Measurements from ENCODE around the gene CDT1.

The CDT1 gene

GRCh38 chr16:88803264-88803987 is at the start of gene CDT1:
CDT1 (plus strand) TSS chr16:88803789; CDS start chr16:88803832, 43 bp downstream.
- peak; percentile 80 for DNase-seq

- DNase-seq = no peak
These were observed 49.3 kb upstream of the CDT1 start for GRCh38 chr16:88754109-88754911.

- DNase-seq = no peak
These were observed 48.5 kb upstream of the CDT1 start for GRCh38 chr16:88754912-88755744.

DNA sequence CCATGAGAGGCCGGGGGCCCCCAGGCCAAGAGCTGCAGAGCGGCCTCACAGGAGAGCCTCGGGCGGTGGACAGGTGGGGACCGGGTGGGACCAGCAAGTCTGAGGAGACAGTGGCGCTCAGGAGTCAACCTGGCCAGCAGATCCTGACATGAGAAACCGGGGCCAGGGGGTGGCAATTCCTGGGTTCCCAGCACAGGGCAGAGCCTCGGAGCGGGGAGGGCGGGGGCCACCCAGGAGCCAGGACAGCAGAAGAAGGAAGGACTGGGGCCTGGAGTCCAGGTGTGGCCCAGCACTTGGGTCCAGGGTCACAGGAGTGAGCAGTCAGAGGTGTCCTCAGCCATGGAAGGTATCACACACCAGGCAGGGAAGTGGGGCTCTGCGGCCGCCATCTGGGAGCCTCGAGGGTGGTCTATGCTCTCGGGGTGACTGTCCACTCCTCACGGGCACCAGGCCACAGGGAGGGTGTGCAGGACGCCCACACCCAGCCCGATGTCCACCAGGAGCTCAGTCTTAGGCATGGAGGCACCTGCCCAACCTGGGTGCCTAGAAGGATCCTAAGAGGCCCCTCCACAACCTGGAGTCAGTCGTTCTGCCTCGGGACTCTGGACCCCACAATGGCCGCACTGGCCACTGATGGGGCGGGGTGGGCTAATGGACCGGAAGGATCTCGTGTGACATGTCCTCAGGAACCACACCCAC is 47.7 kb upstream of the CDT1 start:
- no peak for DNase-seq

DNA sequence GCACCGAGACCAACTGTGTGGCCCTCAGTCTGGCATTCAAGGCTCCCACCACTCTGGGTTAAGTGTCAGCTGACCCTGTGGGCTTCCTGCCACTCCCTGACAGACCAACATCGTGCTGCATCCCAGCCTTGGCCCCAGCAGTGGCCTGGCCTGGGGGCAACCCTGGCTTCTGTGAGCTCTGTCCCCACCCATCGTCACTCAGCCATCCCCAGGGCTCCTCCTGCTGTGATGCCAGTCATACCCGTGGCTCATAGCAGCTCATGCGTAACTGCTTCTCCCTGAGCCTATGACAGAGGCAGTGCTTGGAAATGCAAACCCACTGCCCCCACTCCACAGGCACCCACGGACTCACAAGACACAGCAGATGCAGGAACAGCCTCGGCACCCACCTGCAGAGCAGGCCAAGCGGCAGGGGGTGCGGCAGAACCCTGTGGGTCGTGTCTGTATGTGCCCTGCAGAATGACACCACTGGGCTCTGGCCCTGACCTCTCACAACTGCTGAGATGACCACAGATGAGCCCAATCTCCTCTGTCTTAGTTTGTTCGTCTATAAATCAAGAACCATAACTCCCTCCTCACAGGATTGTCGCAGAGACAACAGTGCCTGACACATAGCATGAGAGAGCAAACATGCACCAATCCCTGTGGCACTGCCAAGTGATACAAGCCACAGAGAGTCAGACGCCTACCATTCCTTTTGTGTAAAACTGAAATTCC is 45.2 kb upstream of the CDT1 start:
- DNase-seq = no peak

GRCh38 chr16:88758944-88759244 is 44.7 kb upstream of the CDT1 start:
- no peak for DNase-seq

DNA sequence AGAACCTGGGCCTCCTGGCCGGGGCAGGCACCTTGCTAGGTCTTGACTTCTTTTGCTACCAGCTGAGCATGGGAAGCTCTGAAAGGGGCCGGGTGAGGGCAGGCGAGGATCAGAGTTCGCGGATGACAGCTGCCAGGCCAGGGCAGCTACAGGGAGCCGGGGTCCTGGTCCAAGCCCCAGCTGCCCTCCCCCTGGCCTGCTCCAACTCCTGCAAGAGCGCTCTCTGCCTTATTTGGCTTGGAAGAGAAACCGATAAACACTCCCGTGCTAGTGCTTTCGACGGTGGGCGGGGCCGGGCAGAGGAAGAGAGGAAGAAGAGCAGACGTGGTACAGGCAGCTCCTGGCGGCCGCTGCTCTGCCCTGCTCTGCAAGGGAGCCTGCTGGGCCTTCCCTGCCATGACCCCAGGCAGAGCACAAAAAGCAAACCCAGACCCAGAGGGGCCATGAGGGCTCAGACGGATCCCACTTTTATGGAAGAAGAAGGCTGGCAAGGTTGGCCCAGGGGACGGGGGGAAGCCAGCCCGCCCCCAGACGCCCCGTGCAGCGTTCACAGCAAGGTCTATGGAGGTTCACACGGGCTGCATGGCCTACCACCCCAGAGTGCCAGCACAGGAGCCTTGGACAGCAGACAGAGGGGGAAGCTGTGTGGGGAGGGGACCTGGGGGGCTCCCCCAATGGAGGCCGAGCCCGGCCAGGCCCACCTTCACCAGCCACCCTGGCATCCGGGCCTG is 44.2 kb upstream of the CDT1 start:
- no peak for DNase-seq

- DNase-seq = no peak
These were observed 43.6 kb upstream of the CDT1 start for GRCh38 chr16:88759976-88760350.

GRCh38 chr16:88760424-88761142 is 43.0 kb upstream of the CDT1 start:
- no peak for DNase-seq

DNA sequence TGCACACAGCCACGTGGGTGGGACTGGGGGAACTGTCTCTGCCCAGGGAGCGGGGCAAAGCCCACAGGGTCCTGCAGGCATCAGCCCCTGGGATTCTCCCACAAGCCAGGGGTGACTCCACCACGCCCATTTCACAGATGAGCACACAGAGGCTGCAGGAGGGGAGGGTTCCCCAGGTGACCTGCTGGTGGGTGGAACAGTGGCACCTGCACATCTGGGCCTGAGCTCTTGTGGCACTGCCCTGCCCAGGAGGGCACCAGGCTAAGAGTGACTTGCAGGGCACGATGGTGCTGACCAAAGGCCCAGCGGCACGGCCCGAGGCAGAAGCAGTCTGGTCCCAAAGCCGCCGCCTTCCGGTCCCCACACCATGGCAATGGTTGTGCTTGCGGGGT is 42.5 kb upstream of the CDT1 start:
- DNase-seq = no peak

DNA sequence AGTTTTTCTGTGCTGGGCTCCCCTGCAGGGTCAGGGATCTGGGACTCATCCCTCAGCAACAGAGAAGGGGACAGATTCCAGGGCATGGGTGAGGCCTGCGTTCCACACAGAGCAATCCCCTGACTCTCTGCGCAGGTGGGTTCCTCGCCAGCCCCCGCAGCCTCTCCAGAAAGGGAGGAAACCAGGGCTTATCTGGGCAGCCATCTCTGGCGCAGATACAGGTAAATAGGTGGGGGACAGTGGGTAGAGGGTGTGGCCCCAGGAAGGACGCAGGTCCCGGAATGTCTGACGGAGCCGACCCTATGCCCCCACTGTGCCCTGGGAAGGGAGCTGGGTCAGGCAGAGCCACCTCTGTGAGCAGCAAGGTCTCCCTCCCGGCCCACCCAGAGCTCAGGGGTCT is 41.8 kb upstream of the CDT1 start:
- no peak for DNase-seq

- no peak for DNase-seq
These were observed 41.2 kb upstream of the CDT1 start for GRCh38 chr16:88762258-88762870.

- DNase-seq = no peak
These were observed 40.6 kb upstream of the CDT1 start for GRCh38 chr16:88762941-88763340.

DNA sequence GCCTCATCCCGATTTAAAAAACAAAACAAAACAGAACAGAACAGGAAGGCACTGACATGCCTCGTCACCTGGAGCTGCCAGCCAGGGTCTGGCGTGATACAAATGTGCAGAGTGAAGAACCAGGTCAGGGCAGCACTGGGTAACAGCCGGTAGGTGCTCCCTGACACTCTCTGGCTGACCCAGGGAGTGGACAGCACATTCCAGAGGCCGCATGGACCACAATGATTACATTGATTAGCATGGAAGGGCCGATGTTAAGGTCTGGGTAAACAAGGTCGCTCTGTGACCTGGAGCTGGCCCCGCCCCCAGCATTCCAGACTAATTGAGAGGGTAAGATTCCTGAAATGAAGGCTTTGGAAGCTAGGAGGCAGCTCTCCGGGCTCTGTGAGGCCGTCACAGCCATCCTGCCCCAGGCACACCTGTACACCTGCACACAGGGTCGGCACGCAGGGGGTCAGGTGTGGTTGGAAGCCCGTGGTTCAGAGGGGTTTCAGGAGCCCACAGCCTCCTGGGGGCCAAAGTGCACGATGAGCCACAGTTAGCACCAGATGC is 40.0 kb upstream of the CDT1 start:
- no peak for DNase-seq

DNA sequence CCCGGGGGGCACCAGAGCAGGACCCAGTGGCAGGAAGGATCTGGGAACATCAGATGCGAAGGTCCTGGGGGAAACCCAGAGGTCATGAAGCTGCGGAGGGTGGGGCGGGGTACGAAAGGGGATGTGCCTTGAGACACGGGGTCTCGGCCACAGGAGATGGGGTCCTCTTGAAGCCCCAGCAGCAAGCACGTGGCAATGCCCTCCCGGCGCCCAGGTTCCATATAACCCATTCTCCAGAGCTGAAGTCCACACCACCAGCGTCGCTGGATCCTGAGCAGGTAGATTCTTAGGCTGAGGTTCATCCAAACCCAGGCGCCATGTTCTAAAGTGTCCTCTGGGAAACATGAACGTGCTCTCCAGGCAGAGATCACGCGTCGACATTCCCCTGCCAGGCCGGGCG is 39.5 kb upstream of the CDT1 start:
- no peak for DNase-seq

- no peak for DNase-seq
These were observed 38.7 kb upstream of the CDT1 start for GRCh38 chr16:88764913-88765349.

GRCh38 chr16:88766975-88767374 is 36.6 kb upstream of the CDT1 start:
- DNase-seq = no peak

DNA sequence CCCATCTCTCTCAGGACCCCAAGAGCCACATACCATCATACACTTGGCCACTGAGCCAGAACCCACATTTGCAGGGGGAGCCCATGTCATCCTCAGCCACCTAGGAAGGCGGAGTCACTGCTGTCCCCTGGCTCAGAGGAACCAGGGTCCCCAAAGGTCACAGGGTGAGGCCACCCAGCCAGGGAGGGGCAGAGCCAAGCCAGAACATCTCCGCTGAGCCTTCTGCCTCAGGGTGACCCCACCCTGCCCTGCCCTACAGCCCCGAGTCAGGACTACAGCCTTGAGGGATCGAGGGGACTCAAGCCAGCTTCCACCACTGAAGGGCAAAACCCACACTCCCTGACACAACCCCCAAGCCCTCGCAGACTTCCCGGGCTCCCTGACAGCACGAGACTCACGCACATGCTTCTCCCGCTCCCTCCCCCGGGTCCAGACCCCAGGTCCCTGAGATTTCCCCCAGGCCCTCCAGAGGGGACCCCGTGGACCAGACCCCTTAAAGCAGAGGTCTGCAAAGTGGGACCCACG is 36.0 kb upstream of the CDT1 start:
- DNase-seq = no peak

DNA sequence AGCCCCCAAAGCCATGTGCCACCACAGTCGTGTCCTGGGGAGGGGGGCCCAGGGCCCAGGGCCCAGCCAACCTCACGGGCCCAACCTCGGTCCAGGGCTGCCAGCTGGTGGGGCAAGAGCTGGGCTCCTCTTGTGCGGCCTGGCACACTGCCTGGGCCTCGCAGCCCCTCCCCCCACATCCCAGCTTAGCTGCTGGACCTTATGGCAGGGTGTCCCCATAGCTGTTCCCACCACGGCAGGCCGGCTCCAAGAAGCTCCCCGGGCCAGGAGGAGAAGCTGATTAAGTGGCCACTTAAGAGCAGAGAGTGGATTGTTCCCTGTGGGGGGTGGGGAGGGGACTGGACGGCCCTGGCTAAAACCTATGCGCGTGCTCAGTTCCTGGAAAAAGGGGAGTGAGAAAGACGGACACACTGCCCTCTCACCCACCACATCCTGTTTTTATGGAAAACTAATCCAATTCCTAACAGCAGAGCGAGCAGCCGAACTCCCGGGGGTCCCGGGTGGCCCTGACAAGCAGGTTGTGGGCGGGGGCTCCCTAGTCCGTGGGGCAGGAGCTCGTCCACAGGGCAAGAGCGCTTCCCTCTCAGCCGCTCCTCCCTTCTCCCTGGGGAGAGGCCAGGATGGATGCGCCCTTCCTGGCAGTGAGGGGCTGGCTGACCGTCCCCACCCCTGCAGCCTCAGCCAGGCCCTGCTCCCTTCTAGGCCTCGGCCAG is 35.4 kb upstream of the CDT1 start:
- DNase-seq = peak; percentile 41

All from midbrain (tissue), 1 donor.